ENCODE data around the gene ARL4C. TPM values are rescaled to one million over a fixed set of nuclear protein-coding genes. Genes with fewer than 3 reads are reported as not detected.
A peak's percentile ranks its signal among the peaks of the same experiment; 100 is the strongest.

The ARL4C gene
- total and polyA plus RNA-seq, 2 of the 8 experiments (the other 6 are each of a cell fraction or from before 2014, with no cell fraction given), result 7.0 to 16.9 TPM

GRCh38 chr2:234494361-234495250, 2.3 kb downstream of the ARL4C start:
- Histone ChIP-seq H2BK20ac (ENCODE audit: low read length) (no peak overlapping the region), H2AK5ac (ENCODE audit: low read depth, low read length) (no peak overlapping the region), H3K79me2 (ENCODE audit: control insufficient read depth in 1 of 2, insufficient read depth in 2 of 2, low read length in 2 of 2) (peaks cover 0 to 48% of the 10 kb centered on the region in 2 experiments; a peak in 3 of 4 replicates), H4K20me1 (replicated peaks in 1 of 2; ENCODE audit: control insufficient read depth in 1 of 2, insufficient read depth in 2 of 2, low read length in 2 of 2) (peaks cover 6 to 15% of the 10 kb centered on the region in 2 experiments), H3K23me2 (ENCODE audit: low read depth, low read length) (peaks cover 22% of the 10 kb centered on the region), H2BK12ac (ENCODE audit: low read depth, low read length) (no peak overlapping the region), H4K5ac (ENCODE audit: insufficient read length, low read depth, low read length) (no peak overlapping the region), H3K18ac (ENCODE audit: extremely low read depth, low read length) (no peak overlapping the region; the same call in 1 of the 2 replicates), H3K4me1 (replicated peaks in 1 of 4; ENCODE audit: control insufficient read depth in 3 of 4, insufficient read depth in 4 of 4, low read length in 3 of 4) (peaks cover 0 to 12% (median 3%) of the 10 kb centered on the region in 4 experiments; a peak in 5 of 7 replicates), H3K9me3 (ENCODE audit: insufficient read depth in 2 of 2, low read depth in 1 of 2, low read length in 1 of 2) (no peaks in the 10 kb centered on the region), H2BK15ac (ENCODE audit: low read length) (no peak overlapping the region), H3K9ac (replicated peaks in 1 of 4; ENCODE audit: extremely low read depth in 1 of 4, low read depth in 3 of 4, low read length in 3 of 4) (peak overlapping the region in 3 of 4 experiments; percentile 69 to 81 (median 73); a peak in 4 of 7 replicates), H3K4me3 (ENCODE audit: extremely low read depth in 1 of 4, insufficient read depth in 2 of 4, low read depth in 3 of 4, low read length in 4 of 4) (peak overlapping the region; percentile 68 to 91 (median 81)), H3K27ac (ENCODE audit: low read depth, low read length) (no peak overlapping the region), H3K36me3 (ENCODE audit: control insufficient read depth in 2 of 4, insufficient read depth in 4 of 4, low read length in 3 of 4) (no peaks in the 10 kb centered on the region), H2BK5ac (ENCODE audit: low read depth, low read length) (no peak overlapping the region), H3K4ac (replicated peaks; ENCODE audit: insufficient read length, low read depth, low read length) (no peak overlapping the region), H2BK120ac (replicated peaks; ENCODE audit: low read depth, low read length) (no peak overlapping the region), H2AFZ (ENCODE audit: low read length) (no peak overlapping the region), H3K23ac (ENCODE audit: insufficient read length) (no peak overlapping the region), H3K4me2 (ENCODE audit: insufficient read depth in 1 of 2, low read depth in 2 of 2, low read length in 2 of 2) (peak overlapping the region; percentile 93 to 95), H3K27me3 (replicated peaks in 1 of 4; ENCODE audit: control insufficient read depth in 3 of 4, extremely low read depth in 1 of 4, insufficient read depth in 3 of 4, low read length in 3 of 4) (peaks cover 0 to 11% (median 3%) of the 10 kb centered on the region in 4 experiments; a peak in 4 of 7 replicates), H4K91ac (replicated peaks; ENCODE audit: insufficient read length, low read length) (no peak overlapping the region), H3K14ac (ENCODE audit: insufficient read length) (no peak overlapping the region), H4K8ac (ENCODE audit: extremely low read depth, insufficient read depth, low read length) (no peak overlapping the region), H3K56ac (replicated peaks; ENCODE audit: insufficient read length, low read depth, low read length) (no peak overlapping the region), H3K79me1 (ENCODE audit: low read depth, low read length) (peaks cover 3% of the 10 kb centered on the region)
- ChIA-PET POLR2A (ENCODE audit: partially characterized antibody) (no interaction called here), CTCF (ENCODE audit: partially characterized antibody) (interaction anchor here (1.0 to 1.6 kb wide), 2 partner anchors 205 to 228 kb away, joined by 3 to 5 read pairs; no protein-coding TSS in a partner anchor)
- TF ChIP-seq USF2 (IDR thresholded peaks at IDR 0.05; ENCODE audit: low read length) (no peak), JUN (IDR thresholded peaks at IDR 0.05; ENCODE audit: low read depth, low read length) (0 out of 2 replicates have a peak, but pooled peaks have one; percentile 38), JUND (IDR thresholded peaks at IDR 0.05; ENCODE audit: low read length) (peak; percentile 77; the same call in 1 of the 2 replicates), ATF2 (IDR thresholded peaks at IDR 0.05; ENCODE audit: low read length) (no peak)
- DNase-seq (ENCODE audit: low read depth in 1 of 2, low spot score in 2 of 2), result no peak
- 20% methylated on average over 9 of the region's 9 CpGs; no CpG with 5 or more reads in 1 of the 2 experiments for WGBS, 2 experiments (ENCODE audit: extremely low coverage in 1 of 2, insufficient coverage in 1 of 2, insufficient read length in 1 of 2, insufficient replicate concordance in 2 of 2, low coverage in 1 of 2, low lambda C conversion rate in 2 of 2, missing lambda C conversion rate in 1 of 2)
- no peak for FAIRE-seq
